SK-N-DZ (cell line): ENCODE measurements around the gene DNAJC1. TPM values are rescaled to one million over a fixed set of nuclear protein-coding genes. Genes with fewer than 3 reads are reported as not detected.
"Not testable (repeated sequence)": the region's sequence is repeated elsewhere in the genome, so short reads cannot be mapped to it uniquely, and the experiment has no call there.

Source experiments
- DNase-seq: peaks from one replicate; pipeline ENCODE4 v3.0.0-alpha.2; 2015; ENCODE audit warnings: low spot score
- polyA plus RNA-seq, 2 experiments: library from polyadenylated mRNA; depleted of rRNA; stranded (reverse); fragments of >200 nt; gene quantifications; 2 replicates each; pipeline ENCODE4 v1.2.3, GENCODE V29; 2014

The DNAJC1 gene
- polyA plus RNA-seq (2014; cell fraction: cytosol; rRNA removed) = 16.7 and 19.1 TPM in 2 replicates
- polyA plus RNA-seq (2014; cell fraction: nucleus; rRNA removed) = 13.2 and 23.0 TPM in 2 replicates

GRCh38 chr10:22003177-22003963 is at the start of gene DNAJC1:
TSS of gene DNAJC1 (minus strand) at chr10:22003730. CDS start at chr10:22003434, 296 bp downstream.
- peak; percentile 97 for DNase-seq

- no peak for DNase-seq
Measured at GRCh38 chr10:22053048-22053447, 49.5 kb upstream of the DNAJC1 start.

GRCh38 chr10:22049635-22050034 is 46.1 kb upstream of the DNAJC1 start:
- no peak for DNase-seq

- no peak for DNase-seq
Measured at GRCh38 chr10:22047812-22048211, 44.3 kb upstream of the DNAJC1 start.

GRCh38 chr10:22043327-22043633 is 39.8 kb upstream of the DNAJC1 start:
- no peak for DNase-seq

GRCh38 chr10:22042557-22043326 is 39.2 kb upstream of the DNAJC1 start:
- no peak for DNase-seq

- DNase-seq = no peak
Measured at GRCh38 chr10:22034333-22034732, 30.8 kb upstream of the DNAJC1 start.

GRCh38 chr10:22032268-22032667 is 28.7 kb upstream of the DNAJC1 start:
- not testable (repeated sequence) for DNase-seq

- no peak for DNase-seq
Measured at GRCh38 chr10:22030421-22030820, 26.9 kb upstream of the DNAJC1 start.

- no peak for DNase-seq
Measured at GRCh38 chr10:22029445-22030236, 26.1 kb upstream of the DNAJC1 start.

- peak; percentile 62 for DNase-seq
Measured at GRCh38 chr10:22027364-22028238, 24.1 kb upstream of the DNAJC1 start.

GRCh38 chr10:22026287-22026686 is 22.8 kb upstream of the DNAJC1 start:
- no peak for DNase-seq

- no peak for DNase-seq
Measured at GRCh38 chr10:22023508-22023907, 20.0 kb upstream of the DNAJC1 start.

GRCh38 chr10:22022257-22023032 is 18.9 kb upstream of the DNAJC1 start:
- peak; percentile 89 for DNase-seq

GRCh38 chr10:22021144-22021543 is 17.6 kb upstream of the DNAJC1 start:
- DNase-seq = not testable (repeated sequence)

GRCh38 chr10:22017283-22018020 is 13.9 kb upstream of the DNAJC1 start:
- no peak for DNase-seq

- no peak for DNase-seq
Measured at GRCh38 chr10:22016046-22016705, 12.6 kb upstream of the DNAJC1 start.

- DNase-seq = no peak
Measured at GRCh38 chr10:22010973-22011408, 7.5 kb upstream of the DNAJC1 start.

GRCh38 chr10:22010539-22010938 is 7.0 kb upstream of the DNAJC1 start:
- no peak for DNase-seq
